ENCODE data around the gene INPP4B.

Gene INPP4B

DNA sequence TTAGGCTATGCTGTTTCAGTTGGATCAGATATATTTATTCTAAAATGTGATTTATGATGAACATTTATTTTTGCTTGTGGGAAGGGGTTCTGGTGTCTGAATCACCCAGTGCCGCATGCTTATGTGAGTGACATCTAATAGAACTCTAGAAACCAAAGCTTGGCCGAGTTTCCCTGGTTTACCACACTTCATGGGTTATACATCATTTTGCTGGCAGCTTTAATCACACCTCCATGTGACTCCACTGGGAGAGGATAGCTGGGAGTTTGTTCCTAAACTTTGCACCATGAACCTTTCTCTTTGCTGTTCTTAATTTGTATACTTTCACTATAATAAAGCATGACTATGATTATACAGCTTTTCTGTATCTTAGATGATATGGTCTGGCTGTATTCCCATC is 382.9 kb downstream of the INPP4B start:
- DNase-seq: peak; percentile 67

DNA sequence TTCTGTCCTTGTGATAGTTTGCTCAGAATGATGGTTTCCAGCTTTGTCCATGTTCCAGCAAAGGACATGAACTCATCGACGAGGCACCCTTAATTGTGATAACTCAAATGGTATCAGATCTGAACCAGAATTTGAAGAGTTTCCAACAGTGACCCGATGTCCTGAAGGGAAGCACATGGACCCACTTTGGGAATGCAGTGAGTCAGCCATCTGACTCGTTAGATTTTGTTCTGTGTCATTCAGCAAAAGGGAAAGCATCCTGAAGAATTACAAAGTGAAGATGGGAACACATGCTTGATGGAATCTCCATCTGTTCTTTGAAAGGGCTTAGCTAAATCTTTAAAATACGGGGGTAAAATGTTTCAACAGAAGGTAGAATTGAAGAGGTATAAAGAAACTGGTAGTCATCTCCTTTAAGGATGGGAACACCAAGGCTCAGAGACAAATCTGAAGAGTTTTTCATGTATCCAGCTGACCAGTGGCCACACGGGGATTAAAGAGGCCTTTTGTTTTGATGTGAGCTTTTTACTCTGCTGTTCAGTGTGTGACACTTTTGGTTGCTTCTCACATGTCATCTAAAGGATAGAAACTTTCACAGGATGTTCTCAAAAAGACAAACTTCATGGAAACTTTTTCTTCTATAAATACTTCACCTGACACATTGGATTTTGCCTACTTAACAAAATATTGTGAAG is 393.8 kb downstream of the INPP4B start:
- DNase-seq: peak; percentile 54

DNA sequence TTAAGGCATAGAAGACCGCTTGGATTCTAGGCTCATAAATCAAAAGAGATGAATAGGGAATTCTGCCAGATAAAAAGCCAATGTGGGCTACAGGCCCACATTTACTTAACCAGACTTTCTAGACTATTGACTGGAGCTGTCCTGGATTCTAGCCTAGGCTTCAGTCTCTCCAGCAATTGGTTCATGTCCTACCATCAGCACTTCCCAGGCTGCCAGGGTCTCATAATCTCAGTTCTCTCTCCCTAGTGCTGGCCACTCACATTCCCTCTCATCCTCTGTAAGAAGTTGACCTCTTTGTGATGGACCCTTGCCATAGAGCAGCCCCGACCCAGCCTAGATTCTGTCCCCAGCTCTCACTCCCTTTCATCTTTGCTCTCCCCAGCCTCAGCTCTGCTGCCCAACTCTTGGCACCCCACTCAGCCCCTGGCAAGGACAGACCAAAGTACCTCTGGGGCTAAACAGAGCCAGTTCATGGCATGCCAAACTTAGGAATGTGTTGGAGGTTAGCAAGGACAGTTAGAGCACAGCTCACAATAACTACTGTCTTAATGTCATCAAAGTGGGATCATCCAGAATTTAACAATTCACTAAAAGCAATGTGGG is 396.2 kb downstream of the INPP4B start:
- no peak for DNase-seq

DNA sequence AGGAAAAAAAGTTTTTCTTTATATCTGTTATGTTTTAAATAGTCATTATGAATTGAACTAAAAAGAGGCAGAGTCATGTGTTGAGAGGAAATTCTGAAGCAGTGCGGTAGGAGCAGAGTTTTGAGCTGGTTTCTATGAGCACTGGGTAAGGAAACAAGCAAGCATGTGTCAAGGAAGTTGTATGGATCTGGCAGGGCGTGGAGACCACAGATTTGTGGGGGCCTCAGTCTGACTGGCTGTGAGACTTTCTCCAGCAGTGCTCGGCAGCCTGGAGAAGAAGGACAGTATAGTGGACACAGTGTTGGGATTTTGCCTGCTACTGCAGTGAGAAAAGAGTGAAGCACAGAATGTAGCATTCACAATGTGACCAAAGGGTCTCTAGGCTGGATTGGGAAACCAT is 399.1 kb downstream of the INPP4B start:
- no peak for DNase-seq

DNA sequence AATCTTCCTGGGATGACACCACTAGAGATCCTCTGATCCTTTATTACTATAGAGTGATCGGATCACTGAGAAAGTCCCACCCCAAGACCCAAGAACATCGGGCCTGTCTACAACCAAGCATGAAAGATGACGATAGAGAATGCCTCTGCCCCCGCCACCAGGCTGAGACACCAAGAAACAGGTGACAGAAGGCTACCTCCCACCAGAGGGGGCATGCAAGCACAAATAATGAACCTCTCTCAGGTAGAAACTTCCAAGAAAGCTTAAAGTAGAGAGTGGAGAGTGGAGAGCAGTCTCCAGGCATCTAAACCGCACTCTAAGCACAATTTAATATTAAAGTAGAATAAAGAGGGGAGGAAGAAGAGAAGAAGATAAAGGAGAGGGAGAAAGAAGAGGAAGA is 402.6 kb downstream of the INPP4B start:
- DNase-seq: no peak

DNA sequence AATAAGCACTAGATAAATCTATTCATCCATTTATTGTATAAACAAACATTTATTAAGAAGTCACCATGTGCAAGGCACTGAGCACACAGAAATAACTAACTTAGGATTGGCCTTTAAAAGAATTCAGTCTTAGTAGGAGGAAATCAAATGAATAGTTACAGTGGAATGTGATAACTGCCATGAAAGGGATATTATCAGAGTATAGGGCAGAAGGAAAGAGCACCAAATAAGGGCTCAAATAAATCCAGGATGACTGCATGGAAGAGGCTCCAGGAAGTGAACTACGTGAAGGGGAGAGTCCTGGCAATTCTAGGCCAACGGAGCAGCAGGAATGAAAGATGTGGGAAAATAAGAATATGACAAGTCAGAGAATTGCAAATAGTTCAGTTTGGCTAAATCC is 406.0 kb downstream of the INPP4B start:
- DNase-seq: peak; percentile 27

DNA sequence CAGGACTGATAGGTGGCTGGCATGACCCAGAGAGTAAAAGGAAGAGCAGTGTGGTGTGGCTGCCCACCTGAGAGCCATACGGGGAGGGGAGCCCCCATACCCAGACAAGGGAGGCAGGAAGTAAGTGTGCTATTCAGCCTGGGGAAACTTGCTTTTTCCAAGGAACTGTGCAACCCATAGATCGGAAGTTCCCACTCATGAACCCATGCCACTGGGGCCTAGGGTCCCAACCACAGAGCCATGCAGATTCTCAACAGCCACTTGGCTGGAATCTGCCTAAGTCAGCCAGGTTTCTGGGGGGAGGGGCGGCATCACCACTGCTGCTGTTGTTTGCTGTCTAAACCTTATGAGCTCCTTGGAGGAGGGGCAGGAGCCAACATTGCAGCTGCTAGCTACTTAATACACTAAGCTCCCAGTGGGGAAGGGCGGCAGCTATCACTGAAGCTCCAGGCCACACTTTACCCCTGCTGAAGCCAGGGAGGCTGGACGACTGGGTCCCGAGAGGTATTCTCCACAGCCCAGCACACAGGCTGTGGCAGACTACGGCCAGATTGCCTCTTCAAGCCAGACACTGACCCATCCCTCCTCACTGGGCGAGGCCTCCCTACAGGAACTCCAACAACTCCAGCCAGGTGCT is 410.4 kb downstream of the INPP4B start:
- no peak for DNase-seq

DNA sequence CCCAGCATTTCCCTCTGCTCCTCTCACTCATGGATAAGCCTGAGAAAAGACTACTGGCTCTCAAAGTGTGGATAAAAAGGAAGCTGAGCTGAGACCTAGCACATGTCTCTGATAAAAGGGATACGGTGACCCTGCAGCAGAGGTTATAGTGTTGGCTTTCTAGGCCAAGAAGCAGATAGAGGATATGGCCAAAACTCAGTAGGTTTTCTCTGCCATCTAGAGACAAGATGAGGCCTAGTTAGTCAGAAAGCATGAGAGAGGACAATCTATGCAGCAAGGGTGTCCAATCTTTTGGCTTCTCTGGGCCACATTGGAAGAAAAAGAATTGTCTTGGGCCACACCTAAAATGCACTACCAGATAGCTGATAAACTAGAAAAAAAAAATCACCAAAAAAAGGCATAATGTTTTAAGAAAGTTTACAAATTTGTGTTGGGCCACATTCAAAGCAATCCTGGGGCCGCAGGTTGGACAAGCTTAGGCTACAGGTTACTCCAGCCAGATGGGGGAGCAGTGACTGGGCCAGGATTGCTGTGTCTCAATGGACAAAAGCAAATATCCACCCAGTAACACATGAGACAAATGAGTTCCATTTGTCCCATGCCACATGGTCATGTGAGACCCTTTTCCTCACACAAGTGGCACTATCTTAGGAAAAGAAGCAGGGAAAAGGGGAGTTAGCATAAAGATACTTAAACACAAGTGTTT is 411.4 kb downstream of the INPP4B start:
- DNase-seq: no peak

DNA sequence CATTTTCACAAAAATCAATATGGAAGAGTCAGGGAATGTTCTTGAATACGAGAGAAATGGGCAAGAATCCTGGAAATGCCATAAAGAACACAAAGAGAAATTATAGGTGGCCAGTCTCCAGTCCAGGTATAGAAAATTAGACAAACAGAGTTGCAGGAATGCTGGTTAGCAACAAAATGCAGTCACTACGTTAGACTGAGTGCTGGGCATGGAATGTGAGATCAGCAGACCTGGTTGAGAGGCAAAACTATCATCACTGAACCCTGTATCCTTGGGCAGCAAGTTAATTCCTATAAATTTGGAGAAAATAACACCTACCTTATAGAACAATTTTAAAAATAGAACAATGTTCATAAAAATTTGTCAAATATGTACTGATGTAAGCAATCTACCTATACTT is 417.4 kb downstream of the INPP4B start:
- no peak for DNase-seq

DNA sequence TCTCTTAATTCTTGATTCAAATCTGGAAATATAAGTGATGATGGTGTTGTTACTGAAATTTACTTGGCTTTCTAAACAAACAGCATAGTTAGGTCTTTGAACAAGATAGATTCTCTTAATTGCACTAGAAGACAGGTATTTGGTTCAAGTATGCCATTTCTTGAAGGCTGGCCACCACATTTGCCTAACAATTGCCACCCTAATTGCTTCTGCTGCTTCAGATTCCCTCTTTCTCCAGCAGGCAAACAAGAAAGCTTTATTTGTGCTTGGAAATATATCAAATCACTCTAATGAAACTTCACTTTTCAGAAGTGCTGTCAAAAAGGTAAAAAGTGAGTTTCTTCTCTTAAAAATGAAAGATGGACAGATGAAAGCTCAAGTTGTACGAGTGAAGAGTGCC is 418.6 kb downstream of the INPP4B start:
- no peak for DNase-seq

DNA sequence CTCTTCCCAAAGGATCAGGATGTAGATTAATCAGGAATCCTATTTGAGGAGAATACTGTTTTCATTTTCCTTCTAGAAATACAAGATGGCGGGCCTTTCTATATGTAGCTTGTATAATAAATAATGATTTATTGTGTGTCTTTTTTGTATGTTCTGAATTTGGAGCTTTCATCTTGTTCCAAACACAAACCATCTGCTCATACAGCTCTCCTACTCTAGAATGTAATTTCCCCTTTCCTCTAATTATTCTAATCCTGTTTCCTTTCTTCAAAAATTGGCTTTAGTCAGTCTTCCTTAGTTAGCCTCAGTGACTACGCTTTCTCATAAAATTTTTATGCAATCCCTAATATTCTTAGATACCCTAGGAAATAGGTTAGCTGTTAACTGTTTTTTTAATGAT is 422.2 kb downstream of the INPP4B start:
- no peak for DNase-seq

DNA sequence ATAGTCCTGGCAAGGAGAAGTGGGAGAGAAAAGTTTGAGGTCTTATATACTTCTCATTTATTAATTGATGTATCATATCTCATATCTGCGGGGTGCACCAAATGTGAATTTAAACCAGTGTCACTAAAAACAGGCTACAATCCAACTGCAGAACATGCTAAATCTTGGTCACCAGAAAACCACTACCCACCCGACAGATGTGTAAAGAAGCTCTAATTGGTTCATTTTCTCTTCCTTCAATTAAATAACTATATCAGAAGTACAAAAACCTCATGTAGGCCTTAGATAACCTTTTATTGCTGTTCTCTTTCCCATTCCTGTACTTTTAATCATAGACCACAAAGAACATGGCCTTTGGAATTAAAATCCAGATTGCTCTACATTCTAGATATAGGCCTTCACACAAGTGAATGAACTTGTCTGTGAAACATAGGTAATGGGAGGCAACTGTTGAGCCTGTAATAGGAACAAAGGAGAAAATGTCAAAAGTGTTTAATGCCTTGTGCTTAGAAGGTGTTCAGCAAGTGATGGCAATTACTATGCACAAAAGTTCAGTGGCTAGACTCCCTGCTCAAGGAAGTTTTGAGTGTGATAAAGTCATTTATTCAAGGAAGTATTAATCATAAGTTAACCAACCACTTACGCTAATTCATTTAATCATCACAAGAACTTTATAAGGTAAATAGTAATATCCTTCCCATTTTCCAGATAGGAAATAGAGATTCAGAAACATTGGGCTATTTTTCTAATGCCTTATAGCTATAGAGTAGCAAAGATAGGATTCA is 425.6 kb downstream of the INPP4B start:
- no peak for DNase-seq

DNA sequence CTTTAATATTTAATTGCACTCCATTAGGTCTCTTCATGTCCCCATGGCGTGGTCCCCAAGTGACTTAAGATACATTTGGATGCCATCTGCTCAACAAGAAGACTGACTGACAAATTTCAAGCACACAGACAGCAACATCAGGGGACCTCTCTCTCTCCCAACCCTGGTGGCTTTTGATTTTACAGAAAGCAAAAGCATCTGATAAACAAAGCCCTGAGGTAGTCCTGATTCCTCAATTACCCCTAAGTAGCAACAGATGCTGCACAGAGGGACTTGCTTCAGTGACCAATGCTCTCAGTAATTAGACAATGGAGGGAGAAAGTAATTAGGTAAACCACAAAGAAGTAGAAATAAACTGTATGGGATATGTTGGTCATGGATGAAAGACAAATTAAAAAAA is 426.4 kb downstream of the INPP4B start:
- no peak for DNase-seq

DNA sequence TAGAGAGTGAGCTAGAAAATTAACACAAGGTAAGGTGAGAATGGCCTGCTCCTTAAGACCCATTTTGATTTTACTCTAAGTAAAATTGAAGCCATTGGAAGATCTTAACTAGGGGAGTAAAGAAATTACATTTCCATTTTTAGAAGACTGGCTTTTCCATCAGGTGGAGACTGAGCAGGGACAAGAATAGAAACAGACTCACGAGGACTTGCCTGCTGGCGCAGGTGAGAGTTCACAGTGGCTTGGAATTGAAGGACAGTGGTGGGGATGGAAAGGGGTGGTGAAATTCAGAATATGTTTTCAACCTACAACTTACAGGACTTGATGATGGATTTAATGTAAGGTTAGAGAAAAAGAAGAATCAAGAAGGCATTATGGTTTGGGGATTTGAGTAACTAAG is 427.4 kb downstream of the INPP4B start:
- DNase-seq: no peak

DNA sequence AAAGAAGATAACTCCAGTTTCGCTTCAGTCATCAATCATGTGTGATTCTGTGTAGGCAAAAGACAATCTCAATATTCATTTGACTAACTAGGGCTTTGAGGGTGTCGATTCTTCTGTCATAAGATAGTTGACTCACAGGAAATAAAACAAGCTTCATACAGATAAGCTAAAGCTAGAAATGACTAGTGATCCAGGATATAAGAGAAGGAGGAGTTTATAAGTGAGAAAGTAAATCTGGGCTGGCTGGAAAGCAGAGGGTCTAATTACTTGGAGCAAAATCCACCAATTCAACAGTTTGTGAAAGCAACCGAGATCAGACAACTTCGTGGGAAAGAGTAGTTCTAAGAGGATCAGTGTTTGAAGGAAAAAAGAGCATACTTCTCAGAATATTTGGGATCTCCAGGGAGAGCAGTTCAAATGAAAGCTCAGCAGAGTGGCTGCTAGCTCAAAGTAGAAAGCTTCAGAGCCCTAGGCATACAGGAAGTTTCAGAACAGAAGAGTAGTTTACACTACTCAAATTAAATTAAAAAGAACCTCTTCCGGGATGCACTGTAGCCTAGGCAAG is 429.3 kb downstream of the INPP4B start:
- peak; percentile 19 for DNase-seq

DNA sequence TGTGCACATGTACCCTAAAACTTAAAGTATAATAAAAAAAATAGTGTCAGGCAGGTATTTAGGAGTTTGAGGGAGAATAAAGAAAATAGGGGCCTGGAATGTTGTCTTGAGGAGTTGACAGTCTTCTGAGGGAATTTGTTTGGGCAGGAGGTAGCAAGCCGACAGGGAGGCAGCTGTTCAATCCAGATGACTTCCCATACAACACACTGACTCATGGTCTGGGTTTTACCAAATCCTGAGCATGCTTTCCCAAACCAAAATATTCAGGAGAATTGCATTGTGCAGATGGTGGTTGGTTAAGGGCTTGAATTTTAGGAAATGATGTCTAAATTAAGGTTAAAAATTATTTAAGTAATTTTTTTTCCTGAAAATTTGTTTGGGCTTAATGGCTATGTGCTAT is 430.0 kb downstream of the INPP4B start:
- DNase-seq: peak; percentile 66

DNA sequence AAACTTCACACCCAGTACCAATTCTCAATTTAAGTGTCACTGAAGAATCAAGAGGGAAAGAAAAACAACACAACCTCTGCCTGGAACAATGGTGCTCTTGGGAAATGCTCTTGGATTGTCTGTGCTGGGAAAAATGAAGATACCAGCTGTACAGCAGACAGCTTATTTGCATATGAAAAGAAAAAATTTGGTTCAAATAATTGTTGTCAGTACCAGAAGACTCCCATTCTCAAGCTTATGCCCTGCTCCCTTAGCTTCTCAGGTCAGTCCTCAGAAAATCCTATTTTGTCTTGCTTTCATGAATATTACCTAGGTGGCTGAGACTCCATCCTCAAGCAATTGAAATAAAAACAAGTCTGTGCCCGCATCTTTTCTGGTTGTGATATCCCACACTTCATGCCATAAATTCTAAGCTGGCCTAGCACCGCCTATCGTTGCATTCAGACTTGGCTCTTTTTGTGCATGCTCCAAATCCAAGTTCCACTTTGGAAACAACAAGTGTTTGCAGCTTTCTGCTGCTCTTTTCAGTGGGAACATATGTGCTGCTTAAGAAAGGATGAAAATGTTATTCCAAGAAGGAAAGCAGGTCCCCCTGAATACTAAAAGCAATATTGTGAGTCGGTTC is 431.6 kb downstream of the INPP4B start:
- no peak for DNase-seq

DNA sequence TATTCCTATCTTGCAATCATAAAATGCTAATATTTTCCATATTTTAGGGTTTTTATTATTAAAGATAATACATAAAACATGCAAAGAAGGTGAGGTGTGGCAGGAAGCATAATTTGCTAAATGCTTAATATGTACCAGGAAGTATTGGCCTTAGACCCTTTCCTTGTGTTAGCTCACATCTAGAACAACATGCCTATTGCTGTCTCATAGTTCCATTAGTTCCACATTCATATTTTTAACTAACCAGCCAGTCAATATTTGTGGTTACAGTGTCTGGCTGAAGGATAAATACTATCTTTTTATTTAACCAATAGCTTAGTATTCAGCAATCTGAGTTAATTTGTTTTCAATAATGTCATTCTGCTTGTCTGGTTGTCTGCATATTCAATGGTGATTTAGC is 432.6 kb downstream of the INPP4B start:
- no peak for DNase-seq

DNA sequence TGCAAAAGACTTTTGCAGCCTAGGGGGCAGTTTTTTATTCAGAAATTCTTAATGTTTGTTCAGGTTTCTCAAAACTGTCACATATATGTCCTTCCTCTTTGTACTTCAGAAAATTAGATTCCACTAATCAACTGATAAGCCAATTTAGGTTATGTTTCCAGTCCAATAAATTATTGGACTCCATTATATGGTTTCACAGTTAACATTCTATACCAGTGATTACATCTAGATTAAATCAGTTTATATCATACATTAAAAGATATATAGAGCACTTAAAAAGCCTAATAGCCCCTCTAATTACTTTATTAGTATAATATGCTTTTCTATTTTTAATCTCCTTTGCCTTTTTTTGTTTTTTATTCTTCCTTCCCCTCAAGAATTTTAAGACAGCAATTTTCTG is 434.1 kb downstream of the INPP4B start:
- no peak for DNase-seq

DNA sequence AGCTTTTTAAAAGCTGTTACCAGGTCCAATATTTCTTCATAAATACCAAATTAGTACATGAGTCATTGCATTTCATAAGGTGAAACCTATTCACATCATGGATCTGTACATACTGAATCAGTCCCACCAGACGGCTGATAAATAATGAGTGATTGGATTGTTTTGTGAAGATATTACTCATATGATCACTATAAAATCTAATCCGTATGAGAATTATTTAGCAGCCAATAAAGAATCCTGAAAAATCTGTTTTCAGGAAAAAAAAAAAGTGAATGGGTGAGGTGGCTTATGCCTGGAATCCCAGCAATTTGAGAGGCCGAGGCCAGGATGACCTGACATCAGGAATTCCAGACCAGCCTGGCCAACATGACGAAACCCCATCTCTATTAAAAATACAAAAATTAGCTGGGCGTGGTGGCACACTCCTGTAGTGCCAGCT is 438.1 kb downstream of the INPP4B start:
- DNase-seq: peak; percentile 77

DNA sequence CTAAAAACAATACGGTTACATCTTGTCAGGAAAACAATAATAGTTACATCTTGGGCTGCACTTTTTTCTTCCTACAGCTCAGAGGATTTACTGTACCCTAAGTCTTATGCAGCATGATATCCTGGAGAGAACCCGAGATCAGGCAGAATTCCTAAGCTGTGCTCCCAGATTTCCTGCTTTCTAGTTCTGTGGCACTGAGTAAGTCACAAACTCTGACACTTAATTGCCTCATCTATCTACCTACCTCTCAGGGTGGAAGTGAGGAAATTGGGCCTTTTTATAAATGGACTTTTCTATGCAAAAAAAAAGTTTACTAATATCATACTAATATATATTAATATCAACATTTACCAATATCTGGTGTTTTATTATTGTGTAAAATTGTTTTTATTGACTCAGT is 438.5 kb downstream of the INPP4B start:
- peak; percentile 29 for DNase-seq

DNA sequence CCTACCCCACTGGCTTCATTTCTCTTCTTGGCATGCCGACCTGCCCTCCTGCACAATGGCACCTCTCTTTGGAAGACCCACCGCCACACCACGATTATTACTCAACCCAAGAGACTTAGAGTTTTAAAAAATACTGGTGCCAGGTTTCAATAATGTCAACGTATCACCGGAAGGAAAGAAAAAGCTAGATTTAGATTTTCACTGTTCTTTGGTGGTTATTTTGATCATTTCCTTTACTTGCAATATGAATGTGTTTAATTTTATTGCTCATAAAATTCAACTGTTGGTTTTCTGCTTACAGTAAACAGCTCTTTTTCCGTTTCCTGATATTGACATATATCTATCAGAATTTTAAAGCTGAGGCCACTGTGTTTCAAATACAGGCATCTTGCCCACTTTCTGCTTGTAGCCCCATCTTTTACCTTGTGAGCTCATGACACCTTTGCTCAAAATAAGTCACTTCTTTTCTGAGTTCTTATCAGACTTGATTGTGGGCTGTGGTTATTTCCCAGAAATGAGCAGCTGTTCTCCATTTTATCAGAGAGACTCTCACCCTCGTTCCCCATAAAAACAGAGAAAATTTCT is 439.1 kb downstream of the INPP4B start:
- no peak for DNase-seq

Measured in fibroblast of skin of right quadriceps (primary cell).